ENCODE measurements around the gene HOXD13.

HOXD13 gene

GRCh38 chr2:176105730-176106580, 13.4 kb downstream of the HOXD13 start:
- no peak overlapping the region for H3K27ac ChIP-seq
- H3K9me3 ChIP-seq (replicated peaks in 1 of 11) = peaks cover 45 to 73% (median 54%) of the 10 kb centered on the region in 11 experiments
- H3K36me3 ChIP-seq = no peaks in the 10 kb centered on the region
- 0 out of 20 replicates have a peak overlapping the region, but pooled peaks of 2 of the 10 experiments have one; percentile 3 to 20 for H3K4me3 ChIP-seq
- no peaks in the 10 kb centered on the region for H3K4me1 ChIP-seq
- H3K9ac ChIP-seq = no peak overlapping the region
- peaks cover 0 to 47% (median 11%) of the 10 kb centered on the region in 11 experiments; a peak in 10 of 22 replicates for H4K20me1 ChIP-seq
- H3K4me2 ChIP-seq = no peak overlapping the region
- H3K27me3 ChIP-seq = peaks cover 92 to 99% (median 97%) of the 10 kb centered on the region in 11 experiments
- no peak for TF ChIP-seq Cebpa-rat (IDR thresholded peaks at IDR 0.05)

DNA sequence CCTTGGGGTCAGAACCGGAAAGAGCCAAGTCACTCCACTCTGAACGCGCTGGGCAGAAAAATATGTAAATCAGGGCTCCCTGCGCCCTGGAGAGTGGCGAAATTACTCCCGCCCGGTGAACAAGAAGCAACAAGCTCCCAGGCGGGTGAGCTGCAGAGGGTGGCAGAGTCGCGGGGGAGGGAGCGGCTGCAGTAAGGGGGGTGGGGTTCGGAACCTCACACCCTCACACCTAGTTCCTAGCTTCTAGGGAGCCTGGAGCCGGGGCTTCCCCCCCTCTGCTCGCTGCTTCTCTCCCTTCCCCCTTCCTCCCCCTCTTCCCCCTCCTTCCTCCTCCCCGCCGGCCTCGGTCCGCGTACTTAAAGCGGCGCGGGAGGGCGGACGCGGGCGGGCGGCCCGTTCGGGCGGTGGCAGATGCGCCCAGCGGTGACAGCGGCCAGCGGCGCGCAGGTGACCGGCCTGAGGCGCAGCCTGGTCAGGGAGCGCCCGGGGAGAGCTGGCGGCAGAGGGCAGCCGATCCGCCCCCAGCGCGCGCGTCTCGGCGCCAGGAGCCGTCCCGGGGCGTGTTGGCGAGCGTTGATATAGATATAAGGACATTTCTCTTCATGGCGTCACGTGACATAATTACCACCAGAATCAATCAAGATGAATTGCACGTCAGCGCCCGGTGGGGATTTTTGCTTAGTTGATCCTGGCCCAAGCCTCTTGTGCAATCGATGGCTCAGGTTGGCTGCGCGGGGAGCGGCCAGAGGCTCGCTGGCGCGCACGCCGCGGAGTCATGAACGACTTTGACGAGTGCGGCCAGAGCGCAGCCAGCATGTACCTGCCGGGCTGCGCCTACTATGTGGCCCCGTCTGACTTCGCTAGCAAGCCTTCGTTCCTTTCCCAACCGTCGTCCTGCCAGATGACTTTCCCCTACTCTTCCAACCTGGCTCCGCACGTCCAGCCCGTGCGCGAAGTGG, 14.3 kb downstream of the HOXD13 start, which contains the start of gene HOXD11:
Gene HOXD11 (plus strand): TSS at position 700 of the 959 bp plus-strand sequence. CDS start 76 bp downstream, at position 776.
- Histone ChIP-seq H4K20me1 (peaks cover 0 to 47% (median 12%) of the 10 kb centered on the region in 11 experiments; a peak in 14 of 22 replicates), H3K27ac (no peak within 1 kb of the TSS), H3K4me2 (no peak within 1 kb of the TSS), H3K36me3 (no peaks in the 10 kb centered on the region), H3K4me1 (no peaks in the 10 kb centered on the region), H3K4me3 (no peak within 1 kb of the TSS; a peak in 1 of 20 replicates), H3K27me3 (peaks cover 92 to 99% (median 97%) of the 10 kb centered on the region in 11 experiments), H3K9ac (no peak within 1 kb of the TSS), H3K9me3 (replicated peaks in 1 of 11) (peaks cover 45 to 70% (median 54%) of the 10 kb centered on the region in 11 experiments)
- no peak for TF ChIP-seq Cebpa-rat (IDR thresholded peaks at IDR 0.05)

DNA sequence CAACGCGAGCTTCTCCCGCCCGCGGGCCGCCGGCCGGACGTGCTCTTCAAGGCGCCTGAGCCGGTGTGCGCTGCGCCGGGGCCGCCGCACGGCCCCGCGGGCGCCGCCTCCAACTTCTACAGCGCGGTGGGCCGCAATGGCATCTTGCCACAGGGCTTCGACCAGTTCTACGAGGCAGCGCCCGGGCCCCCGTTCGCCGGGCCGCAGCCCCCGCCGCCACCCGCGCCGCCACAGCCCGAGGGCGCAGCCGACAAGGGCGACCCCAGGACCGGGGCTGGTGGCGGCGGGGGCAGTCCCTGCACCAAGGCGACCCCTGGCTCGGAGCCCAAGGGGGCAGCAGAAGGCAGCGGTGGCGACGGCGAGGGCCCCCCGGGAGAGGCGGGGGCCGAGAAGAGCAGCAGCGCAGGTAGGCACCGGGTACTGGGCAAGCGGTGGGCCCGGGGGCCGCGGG, 15.2 kb downstream of the HOXD13 start:
- peaks cover 92 to 99% (median 97%) of the 10 kb centered on the region in 11 experiments for H3K27me3 ChIP-seq
- no peak overlapping the region for H3K4me3 ChIP-seq
- peaks cover 0 to 47% (median 18%) of the 10 kb centered on the region in 11 experiments; a peak in 16 of 22 replicates for H4K20me1 ChIP-seq
- H3K4me1 ChIP-seq = no peaks in the 10 kb centered on the region
- TF ChIP-seq Cebpa-rat (IDR thresholded peaks at IDR 0.05) = no peak
- peaks cover 53 to 71% (median 58%) of the 10 kb centered on the region in 11 experiments for H3K9me3 ChIP-seq (replicated peaks in 1 of 11)
- H3K4me2 ChIP-seq = no peak overlapping the region
- H3K36me3 ChIP-seq = no peaks in the 10 kb centered on the region
- no peak overlapping the region for H3K9ac ChIP-seq
- H3K27ac ChIP-seq = no peak overlapping the region

DNA sequence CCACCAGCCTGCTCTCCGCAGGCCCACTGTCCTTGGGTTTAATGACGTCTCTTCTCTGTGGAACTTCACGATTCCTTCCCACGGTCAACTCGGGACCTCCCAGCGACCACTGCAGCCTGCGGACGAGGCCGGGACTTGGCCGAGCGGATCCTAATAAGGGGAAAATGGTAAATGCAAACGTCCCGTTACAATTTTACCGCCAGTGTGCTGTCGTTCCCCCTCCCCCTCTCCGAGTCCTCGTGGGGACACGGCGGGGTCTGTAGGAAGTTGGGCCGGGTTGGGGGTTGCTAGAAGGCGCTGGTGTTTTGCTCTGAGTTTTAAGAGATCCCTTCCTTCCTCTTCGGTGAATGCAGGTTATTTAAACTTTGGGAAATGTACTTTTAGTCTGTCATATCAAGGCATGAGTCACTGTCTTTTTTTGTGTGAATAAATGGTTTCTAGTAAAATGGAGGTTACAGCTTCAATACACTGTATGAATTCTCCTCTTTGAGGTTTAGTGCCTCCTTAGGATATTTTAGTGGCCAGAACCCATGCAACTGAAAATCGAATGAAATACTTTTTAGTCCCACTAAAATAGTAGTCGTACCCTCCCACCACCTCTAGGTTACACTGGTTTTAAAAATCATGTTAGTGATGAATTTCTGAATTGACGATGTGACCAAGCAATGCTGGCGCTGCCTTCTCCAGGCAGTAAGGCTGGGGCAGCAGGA, 16.8 kb downstream of the HOXD13 start:
- H3K9me3 ChIP-seq (replicated peaks in 1 of 11) = peaks cover 47 to 70% (median 53%) of the 10 kb centered on the region in 11 experiments
- H3K4me2 ChIP-seq = no peak overlapping the region
- no peaks in the 10 kb centered on the region for H3K36me3 ChIP-seq
- TF ChIP-seq Cebpa-rat (IDR thresholded peaks at IDR 0.05) = no peak
- H3K9ac ChIP-seq = no peak overlapping the region
- H3K27ac ChIP-seq = no peak overlapping the region
- no peak overlapping the region for H3K4me3 ChIP-seq
- H4K20me1 ChIP-seq = peaks cover 0 to 52% (median 28%) of the 10 kb centered on the region in 11 experiments; a peak in 17 of 22 replicates
- H3K4me1 ChIP-seq = no peaks in the 10 kb centered on the region
- peaks cover 92 to 99% (median 97%) of the 10 kb centered on the region in 11 experiments for H3K27me3 ChIP-seq

DNA sequence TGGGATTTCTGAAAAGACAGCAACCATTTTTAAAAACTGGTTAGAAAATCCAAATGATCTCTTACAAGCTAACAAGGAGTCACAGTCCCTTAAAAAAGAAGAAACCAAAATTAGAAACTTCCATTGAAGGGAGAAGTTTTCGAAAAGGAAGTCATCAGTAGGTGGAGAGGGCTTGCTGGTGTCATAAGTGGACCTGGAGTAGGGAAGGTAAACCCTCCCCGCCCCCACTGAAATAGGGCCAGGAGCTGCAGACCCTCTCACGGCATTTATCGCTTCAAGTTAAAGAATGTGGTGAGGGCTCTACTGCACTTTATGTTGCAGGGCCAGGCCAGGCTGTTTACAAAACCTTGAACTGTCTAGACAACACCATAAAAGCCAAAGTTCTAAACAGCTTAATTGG, 17.4 kb downstream of the HOXD13 start:
- H4K20me1 ChIP-seq = peaks cover 0 to 53% (median 34%) of the 10 kb centered on the region in 11 experiments; a peak in 17 of 22 replicates
- no peak overlapping the region for H3K4me3 ChIP-seq
- no peak for TF ChIP-seq Cebpa-rat (IDR thresholded peaks at IDR 0.05)
- peaks cover 41 to 70% (median 51%) of the 10 kb centered on the region in 11 experiments for H3K9me3 ChIP-seq (replicated peaks in 1 of 11)
- peaks cover 92 to 99% (median 97%) of the 10 kb centered on the region in 11 experiments for H3K27me3 ChIP-seq
- H3K36me3 ChIP-seq = no peaks in the 10 kb centered on the region
- H3K27ac ChIP-seq = no peak overlapping the region
- H3K4me1 ChIP-seq = no peaks in the 10 kb centered on the region
- no peak overlapping the region for H3K4me2 ChIP-seq
- H3K9ac ChIP-seq = no peak overlapping the region

DNA sequence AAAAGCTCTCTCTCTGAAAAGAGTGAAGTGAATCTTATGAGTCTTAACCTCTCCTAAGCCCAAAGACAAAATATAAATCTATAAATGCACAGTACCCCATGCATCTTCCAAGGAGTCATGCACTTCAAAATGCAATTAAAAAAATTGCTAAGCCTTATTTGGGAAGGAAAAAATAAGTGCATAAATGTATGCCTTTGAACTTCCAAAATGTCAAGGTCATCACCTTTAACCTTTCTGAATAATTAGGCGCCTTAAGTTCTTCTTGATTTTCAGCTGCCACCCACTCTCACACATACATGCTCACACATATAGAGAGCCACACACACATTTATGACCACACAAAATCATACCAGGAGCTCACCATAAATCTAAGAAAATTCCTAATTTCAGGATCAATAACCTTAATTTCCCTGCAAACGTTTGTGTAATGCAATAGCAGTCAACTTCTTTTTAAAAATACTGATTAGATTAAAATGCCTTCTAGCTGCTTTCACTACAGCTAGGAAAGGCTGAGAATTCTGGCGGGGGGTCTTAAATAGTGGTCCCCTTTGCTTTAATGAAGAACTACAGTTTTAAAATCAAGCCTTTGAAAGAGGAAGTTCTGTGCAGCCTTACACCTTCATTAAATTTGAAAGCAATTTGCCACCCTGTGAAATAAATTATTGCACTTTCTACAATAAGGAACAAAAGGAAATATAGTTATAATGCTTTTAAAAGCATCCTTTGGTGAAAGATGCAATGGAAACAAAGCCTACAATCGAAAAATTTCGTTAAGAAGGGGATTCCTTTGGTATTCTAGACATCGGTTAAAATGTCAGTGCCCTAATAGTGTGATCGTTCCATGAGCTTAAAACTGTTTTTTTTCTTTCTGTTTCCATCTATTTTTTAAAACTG, 18.1 kb downstream of the HOXD13 start:
- Histone ChIP-seq H4K20me1 (peaks cover 0 to 56% (median 34%) of the 10 kb centered on the region in 11 experiments; a peak in 17 of 22 replicates), H3K36me3 (no peaks in the 10 kb centered on the region), H3K27me3 (peaks cover 92 to 99% (median 97%) of the 10 kb centered on the region in 11 experiments), H3K9me3 (replicated peaks in 1 of 11) (peaks cover 34 to 66% (median 48%) of the 10 kb centered on the region in 11 experiments), H3K4me1 (no peaks in the 10 kb centered on the region), H3K4me3 (no peak overlapping the region), H3K4me2 (no peak overlapping the region), H3K27ac (no peak overlapping the region), H3K9ac (no peak overlapping the region)
- no peak for TF ChIP-seq Cebpa-rat (IDR thresholded peaks at IDR 0.05)

- Histone ChIP-seq H3K4me1 (no peaks in the 10 kb centered on the region), H3K27ac (no peak overlapping the region), H3K4me3 (no peak overlapping the region), H3K27me3 (peaks cover 92 to 99% (median 97%) of the 10 kb centered on the region in 11 experiments), H4K20me1 (peaks cover 0 to 62% (median 33%) of the 10 kb centered on the region in 11 experiments; a peak in 17 of 22 replicates), H3K9ac (no peak overlapping the region), H3K4me2 (no peak overlapping the region), H3K9me3 (replicated peaks in 1 of 11) (peaks cover 34 to 66% (median 48%) of the 10 kb centered on the region in 11 experiments), H3K36me3 (no peaks in the 10 kb centered on the region)
- TF ChIP-seq Cebpa-rat (IDR thresholded peaks at IDR 0.05) = no peak
Measured at GRCh38 chr2:176111309-176111663, 18.8 kb downstream of the HOXD13 start.

All from BLaER1 treated with 17β-estradiol and CSF1 and Interleukin-3, amounts not matched to agents 10 nM and 100 nM (cell line).